ENCODE results near the gene CAMSAP3.

The CAMSAP3 gene

DNA sequence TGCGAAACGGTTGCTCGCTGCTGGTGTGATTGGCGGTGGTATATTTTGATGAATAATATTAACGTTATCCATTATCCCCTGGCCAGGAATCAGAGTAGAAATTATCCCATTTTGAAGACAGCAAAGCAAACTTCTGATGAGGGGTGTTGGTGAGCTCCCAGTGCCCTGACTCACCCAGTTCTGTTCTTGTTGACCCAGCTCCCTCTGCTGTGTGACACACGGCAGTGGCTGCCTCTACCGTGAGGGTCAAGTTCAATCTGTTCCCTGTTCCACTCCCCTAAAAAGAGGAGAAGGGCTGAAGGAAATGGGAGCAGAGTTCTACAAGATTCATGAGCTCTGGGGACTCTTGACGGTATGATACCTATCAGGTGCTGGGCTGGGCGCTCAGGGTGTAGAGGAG, 2.0 kb downstream of the CAMSAP3 start:
- Mint-ChIP-seq H3K27me3 (ENCODE audit: low read depth) (peaks cover 42% of the 10 kb centered on the region), H3K36me3 (ENCODE audit: low read depth) (no peaks in the 10 kb centered on the region), H3K27ac (no peak overlapping the region), H3K4me1 (ENCODE audit: low read depth) (peaks cover 3% of the 10 kb centered on the region), H3K9me3 (no peaks in the 10 kb centered on the region), H3K4me3 (no peak overlapping the region)

DNA sequence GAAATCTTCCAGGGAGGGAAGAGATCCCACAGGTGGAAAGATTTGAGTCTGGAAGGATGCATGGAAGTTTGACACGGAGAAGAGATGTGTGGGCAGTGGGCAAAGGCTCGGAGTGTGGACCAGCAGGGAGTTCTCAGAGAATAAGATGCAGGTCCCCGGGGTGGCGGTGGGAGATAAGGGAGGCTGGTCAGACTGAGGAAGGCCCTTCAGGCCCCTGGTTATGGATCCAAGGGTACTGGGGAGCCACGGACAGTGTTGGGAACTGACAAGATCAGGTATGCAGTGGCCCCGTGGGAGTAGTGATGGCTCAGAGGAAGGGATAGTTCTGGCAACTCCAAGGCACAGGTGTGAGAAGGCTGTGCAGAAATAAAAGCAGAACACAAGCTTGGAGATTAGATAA, 2.5 kb downstream of the CAMSAP3 start:
- no peak overlapping the region for H3K4me3 Mint-ChIP-seq
- no peak overlapping the region for H3K27ac Mint-ChIP-seq
- peaks cover 41% of the 10 kb centered on the region for H3K27me3 Mint-ChIP-seq (ENCODE audit: low read depth)
- peaks cover 3% of the 10 kb centered on the region for H3K4me1 Mint-ChIP-seq (ENCODE audit: low read depth)
- no peaks in the 10 kb centered on the region for H3K9me3 Mint-ChIP-seq
- no peaks in the 10 kb centered on the region for H3K36me3 Mint-ChIP-seq (ENCODE audit: low read depth)

DNA sequence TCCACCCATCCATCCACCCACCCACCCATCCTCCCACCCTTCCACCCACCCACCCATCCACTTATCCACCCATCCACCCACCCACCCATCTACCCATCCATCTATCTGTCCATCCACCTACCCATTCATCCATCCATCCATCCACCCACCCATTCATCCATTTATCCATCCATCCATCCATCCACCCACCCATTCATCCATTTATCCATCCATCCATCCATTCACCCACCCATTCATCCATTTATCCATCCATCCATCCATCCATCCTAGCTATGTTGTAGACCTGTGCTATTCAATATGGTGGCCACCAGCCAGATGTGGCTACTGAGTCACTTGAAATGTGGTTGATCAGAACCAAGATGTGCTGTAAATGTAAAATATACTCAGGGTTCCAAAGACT, 5.1 kb downstream of the CAMSAP3 start:
- Mint-ChIP-seq H3K36me3 (ENCODE audit: low read depth) (no peaks in the 10 kb centered on the region), H3K27ac (no peak overlapping the region), H3K9me3 (no peaks in the 10 kb centered on the region), H3K27me3 (ENCODE audit: low read depth) (peaks cover 19% of the 10 kb centered on the region), H3K4me3 (no peak overlapping the region), H3K4me1 (ENCODE audit: low read depth) (no peaks in the 10 kb centered on the region)

DNA sequence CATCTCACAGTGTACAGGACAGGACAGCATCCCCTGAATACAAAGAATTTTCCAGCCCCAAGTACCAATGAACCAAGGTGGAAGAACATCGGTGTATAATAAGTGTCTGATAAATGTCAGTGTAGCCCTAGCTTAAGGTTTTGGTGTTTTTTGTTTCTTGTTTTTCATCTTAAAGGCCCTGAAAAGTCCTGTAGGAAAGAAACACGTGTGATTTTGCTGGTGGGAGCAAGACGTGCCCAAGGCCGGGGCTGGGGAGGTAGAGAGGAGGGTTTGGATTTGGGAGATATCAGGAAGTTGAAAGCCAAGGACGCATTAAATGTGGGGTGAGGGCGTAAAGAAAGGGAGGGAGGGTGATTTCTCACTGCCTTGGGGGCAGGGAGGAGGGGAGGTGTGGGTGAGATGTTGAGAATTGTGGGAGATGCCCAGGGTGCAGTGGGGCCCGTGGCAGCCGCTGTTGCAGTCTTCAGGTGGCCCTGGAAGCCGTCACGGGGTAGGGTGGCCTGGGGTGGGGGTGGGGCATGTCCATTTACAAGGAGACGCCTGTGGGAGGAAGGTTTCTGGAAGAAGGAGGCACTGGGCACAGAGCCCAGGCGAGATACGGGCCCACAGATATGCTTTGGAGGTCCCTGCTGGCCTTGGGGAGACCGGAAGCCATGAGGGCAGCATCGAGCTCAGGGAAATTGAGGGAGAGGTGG, 6.7 kb downstream of the CAMSAP3 start:
- no peaks in the 10 kb centered on the region for H3K4me1 Mint-ChIP-seq (ENCODE audit: low read depth)
- no peaks in the 10 kb centered on the region for H3K9me3 Mint-ChIP-seq
- no peaks in the 10 kb centered on the region for H3K36me3 Mint-ChIP-seq (ENCODE audit: low read depth)
- H3K4me3 Mint-ChIP-seq: no peak overlapping the region
- H3K27me3 Mint-ChIP-seq (ENCODE audit: low read depth): peaks cover 11% of the 10 kb centered on the region
- no peak overlapping the region for H3K27ac Mint-ChIP-seq

DNA sequence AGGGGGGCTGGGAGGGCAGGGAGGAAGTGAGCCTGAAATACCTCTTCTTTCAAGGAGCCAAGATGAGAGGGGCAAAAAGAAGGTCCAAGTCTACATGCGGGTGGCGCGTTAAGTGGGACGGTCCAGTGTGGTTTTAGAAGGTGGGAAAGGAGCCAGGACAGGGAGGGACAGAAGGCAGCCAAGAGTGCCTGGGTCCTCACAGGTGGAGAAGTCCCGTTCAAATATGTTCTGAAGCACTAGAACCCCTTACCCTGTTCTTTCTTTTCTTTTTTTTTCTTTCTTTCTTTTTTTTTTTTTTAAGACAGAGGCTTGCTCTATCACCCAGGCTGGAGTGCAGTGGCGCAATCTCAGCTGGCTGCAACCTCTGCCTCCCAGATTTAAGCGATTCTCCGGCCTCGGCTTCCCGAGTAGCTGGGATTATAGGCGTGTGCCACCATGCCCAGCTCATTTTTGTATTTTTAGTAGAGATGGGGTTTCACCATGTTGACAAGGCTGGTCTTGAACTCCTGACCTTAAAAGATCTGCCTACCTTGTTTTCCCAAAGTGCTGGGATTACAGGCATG, 7.4 kb downstream of the CAMSAP3 start:
- no peaks in the 10 kb centered on the region for H3K4me1 Mint-ChIP-seq (ENCODE audit: low read depth)
- H3K27ac Mint-ChIP-seq: no peak overlapping the region
- no peaks in the 10 kb centered on the region for H3K36me3 Mint-ChIP-seq (ENCODE audit: low read depth)
- no peaks in the 10 kb centered on the region for H3K9me3 Mint-ChIP-seq
- H3K27me3 Mint-ChIP-seq (ENCODE audit: low read depth): peaks cover 4% of the 10 kb centered on the region
- H3K4me3 Mint-ChIP-seq: no peak overlapping the region

DNA sequence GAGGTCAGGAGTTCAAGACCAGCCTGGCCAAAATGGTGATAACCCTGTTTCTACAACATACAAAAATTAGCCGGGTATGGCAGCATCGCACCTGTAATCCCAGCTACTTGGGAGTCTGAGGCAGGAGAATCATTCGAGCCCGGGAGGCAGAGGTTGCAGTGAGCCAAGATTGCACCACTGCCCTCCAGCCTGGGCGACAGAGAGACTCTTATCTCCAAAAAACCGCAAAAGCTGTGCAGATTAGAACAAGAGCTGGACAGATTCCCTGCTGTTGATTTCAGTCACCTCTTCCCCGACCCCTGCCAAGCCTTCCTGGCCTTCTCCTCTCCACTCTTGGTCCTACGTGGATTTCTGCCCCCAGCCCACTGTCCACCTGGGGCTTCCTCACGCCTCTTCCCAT, 8.3 kb downstream of the CAMSAP3 start:
- Mint-ChIP-seq H3K27me3 (ENCODE audit: low read depth) (no peaks in the 10 kb centered on the region), H3K9me3 (no peaks in the 10 kb centered on the region), H3K4me3 (no peak overlapping the region), H3K4me1 (ENCODE audit: low read depth) (no peaks in the 10 kb centered on the region), H3K36me3 (ENCODE audit: low read depth) (no peaks in the 10 kb centered on the region), H3K27ac (no peak overlapping the region)

DNA sequence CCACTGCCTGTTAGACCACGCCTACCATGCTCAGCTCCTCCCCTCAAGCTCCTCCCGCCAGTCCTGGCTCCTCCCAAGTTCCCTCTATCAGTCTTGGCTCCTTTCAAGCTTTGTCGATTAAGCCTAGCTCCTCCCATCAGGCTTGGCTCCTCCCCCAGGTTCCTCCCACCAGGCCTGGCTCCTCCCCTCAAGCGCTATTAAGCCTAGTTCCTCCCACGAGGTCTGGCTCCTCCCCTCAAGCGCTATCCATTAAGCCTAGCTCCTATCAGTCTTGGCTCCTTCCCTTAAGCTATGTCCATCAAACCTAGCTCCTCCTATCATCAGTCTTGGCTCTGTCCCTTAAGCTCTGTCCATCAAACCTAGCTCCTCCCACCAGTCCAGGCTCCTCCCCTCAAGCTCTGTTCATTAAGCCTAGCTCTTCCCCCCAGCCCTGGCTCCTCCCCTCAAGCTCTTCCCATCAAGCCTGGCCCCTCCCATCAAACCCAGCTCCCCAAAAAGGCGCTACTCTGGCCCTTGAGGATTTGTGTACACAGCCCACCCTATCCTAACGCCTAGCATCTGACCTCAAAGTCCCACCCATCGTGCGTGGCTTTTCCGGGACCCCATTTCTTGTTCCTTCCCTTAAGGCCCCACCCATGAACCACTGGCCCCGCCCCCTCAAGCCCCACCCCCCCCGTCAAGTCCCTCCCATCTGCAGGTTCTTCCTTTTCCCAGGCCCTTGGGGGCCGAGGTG, 10.0 kb downstream of the CAMSAP3 start:
- no peak overlapping the region for H3K27ac Mint-ChIP-seq
- H3K36me3 Mint-ChIP-seq (ENCODE audit: low read depth): no peaks in the 10 kb centered on the region
- no peaks in the 10 kb centered on the region for H3K9me3 Mint-ChIP-seq
- H3K4me1 Mint-ChIP-seq (ENCODE audit: low read depth): no peaks in the 10 kb centered on the region
- no peak overlapping the region for H3K4me3 Mint-ChIP-seq
- H3K27me3 Mint-ChIP-seq (ENCODE audit: low read depth): no peaks in the 10 kb centered on the region

DNA sequence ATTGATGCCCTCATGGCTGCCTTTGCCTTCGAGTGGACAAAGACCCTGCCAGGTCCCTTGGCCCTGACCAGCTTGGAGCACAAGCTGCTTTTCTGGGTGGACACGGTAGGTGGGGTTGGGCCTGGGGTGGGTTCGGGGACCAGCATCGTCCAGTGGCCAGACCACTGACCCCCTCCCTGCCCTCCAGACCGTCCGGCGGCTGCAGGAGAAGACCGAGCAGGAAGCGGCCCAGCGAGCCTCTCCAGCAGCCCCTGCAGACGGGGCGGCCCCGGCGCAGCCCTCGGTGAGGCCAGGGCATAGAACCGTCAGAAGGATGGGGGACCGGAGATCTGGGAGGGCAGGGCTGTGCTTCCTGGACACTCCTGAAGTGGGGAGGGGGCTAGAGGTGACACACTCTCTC, 10.6 kb downstream of the CAMSAP3 start:
- Mint-ChIP-seq H3K27ac (no peak overlapping the region), H3K27me3 (ENCODE audit: low read depth) (no peaks in the 10 kb centered on the region), H3K36me3 (ENCODE audit: low read depth) (no peaks in the 10 kb centered on the region), H3K9me3 (no peaks in the 10 kb centered on the region), H3K4me3 (no peak overlapping the region), H3K4me1 (ENCODE audit: low read depth) (no peaks in the 10 kb centered on the region)

DNA sequence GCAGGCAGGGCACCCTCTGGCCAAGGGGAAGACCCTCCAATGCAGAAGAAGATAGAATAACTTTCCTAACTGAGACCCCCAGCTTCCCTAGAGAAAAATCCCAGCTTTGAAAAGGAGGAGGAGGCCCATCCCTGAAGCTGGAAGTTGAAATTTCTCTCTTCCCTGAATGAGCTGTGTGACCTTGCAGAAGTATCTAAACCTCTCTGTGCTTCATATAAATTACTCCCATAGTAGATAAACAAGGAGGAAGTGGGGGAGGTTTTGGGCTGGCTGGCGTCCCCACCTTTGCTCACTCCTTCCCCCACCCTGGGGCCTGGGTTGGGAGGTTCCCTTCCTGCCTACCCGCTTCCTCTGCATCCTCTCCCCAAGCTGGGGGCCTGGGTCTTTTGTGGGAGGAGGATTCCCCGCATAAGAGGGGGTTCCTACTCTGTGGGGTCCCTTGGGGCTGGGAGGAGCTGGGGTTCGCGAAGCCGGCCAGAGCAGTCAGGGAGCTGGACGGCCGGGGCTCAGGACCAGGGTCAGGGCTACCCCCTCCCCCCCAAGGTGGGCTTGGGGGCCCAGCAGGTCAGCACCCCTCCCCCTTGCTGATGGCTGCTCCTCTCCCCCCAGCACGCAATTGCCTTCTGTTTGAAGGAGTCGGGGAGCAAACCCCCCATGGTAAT, 11.7 kb downstream of the CAMSAP3 start:
- no peak overlapping the region for H3K4me3 Mint-ChIP-seq
- H3K36me3 Mint-ChIP-seq (ENCODE audit: low read depth): no peaks in the 10 kb centered on the region
- no peaks in the 10 kb centered on the region for H3K27me3 Mint-ChIP-seq (ENCODE audit: low read depth)
- H3K9me3 Mint-ChIP-seq: no peaks in the 10 kb centered on the region
- no peak overlapping the region for H3K27ac Mint-ChIP-seq
- H3K4me1 Mint-ChIP-seq (ENCODE audit: low read depth): no peaks in the 10 kb centered on the region

DNA sequence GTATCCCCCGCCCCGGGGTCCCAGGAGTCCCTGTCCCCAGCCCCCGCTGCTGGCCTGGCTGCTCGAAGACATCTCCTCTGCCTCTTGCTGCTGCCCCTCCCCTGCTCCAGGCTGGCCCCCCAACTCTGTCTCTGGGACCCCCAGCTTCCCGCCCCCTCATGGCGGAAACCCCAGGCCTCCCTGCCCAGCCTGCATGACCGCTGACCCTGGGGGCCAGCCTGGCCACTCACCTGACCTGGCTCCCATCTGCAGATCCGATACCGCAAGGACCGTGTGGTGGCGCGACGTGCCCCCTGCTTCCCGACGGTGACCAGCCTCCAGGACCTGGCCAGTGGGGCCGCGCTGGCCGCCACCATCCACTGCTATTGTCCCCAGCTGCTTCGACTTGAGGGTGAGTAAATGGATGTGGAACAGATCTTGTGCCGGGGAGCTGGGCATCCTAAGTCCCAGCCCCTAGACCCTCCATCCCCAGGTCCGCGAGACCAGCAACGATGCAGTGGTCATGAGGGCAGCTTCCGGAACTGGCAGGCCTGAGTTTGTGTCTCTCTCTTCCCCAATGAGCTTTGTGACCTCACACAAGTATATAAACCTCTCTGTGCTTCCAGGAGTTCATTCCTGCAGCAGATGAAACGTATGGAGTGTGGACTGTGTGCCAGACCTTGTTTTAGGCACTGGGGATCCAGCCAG, 12.4 kb downstream of the CAMSAP3 start:
- Mint-ChIP-seq H3K27ac (no peak overlapping the region), H3K36me3 (ENCODE audit: low read depth) (no peaks in the 10 kb centered on the region), H3K9me3 (no peaks in the 10 kb centered on the region), H3K4me3 (no peak overlapping the region), H3K27me3 (ENCODE audit: low read depth) (no peaks in the 10 kb centered on the region), H3K4me1 (ENCODE audit: low read depth) (no peaks in the 10 kb centered on the region)

DNA sequence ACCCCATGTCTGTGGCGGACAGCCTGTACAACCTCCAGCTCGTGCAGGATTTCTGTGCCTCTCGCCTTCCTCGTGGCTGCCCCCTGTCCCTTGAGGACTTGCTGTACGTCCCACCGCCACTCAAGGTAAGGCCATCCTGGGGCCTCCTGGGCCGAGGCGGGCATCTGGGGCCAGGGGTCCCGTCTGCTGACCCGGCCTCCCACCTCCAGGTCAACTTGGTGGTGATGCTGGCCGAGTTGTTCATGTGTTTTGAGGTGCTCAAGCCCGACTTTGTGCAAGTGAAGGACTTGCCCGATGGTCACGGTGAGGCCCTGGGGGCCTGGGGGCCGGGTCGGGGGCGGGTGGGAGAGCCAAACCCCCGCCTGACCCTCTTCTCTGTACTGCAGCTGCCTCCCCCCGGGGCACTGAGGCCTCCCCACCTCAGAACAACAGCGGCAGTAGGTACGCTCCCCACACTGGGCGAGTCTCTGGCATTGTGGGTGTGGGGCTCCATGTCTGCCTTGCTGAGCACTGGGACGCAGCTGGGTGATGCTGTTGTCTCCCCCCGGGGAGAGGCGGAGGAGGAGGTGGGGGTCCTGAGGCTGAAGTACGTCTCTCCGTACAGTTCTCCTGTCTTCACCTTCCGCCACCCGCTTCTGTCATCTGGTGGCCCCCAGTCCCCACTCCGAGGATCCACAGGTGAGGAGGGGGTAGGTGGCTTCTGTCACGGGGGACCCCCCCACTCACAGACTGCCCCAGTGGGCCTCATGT, 15.0 kb downstream of the CAMSAP3 start:
- Mint-ChIP-seq H3K27me3 (ENCODE audit: low read depth) (no peaks in the 10 kb centered on the region), H3K36me3 (ENCODE audit: low read depth) (no peaks in the 10 kb centered on the region), H3K27ac (no peak overlapping the region), H3K4me1 (ENCODE audit: low read depth) (no peaks in the 10 kb centered on the region), H3K9me3 (no peaks in the 10 kb centered on the region), H3K4me3 (no peak overlapping the region)

DNA sequence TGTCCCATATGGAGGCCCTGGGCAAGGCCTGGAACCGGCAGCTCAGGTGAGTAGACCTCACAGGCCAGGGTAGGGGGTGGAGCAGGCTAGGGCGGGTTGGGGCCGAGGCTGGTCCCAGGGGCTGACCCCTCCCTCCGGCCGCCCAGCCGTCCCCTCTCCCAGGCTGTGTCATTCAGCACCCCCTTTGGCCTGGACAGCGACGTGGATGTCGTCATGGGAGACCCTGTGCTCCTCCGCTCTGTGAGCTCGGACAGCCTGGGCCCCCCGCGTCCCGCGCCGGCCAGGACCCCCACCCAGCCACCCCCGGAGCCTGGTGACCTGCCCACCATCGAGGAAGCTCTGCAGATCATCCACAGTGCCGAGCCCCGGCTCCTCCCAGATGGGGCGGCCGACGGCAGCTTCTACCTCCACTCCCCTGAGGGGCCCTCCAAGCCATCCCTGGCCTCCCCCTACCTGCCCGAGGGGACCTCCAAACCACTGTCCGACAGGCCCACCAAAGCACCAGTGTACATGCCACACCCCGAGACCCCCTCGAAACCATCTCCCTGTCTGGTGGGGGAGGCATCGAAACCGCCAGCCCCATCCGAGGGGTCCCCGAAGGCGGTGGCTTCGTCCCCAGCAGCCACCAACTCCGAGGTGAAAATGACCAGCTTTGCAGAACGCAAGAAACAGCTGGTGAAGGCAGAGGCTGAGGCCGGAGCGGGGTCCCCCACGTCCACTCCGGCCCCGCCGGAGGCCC, 16.0 kb downstream of the CAMSAP3 start:
- no peaks in the 10 kb centered on the region for H3K27me3 Mint-ChIP-seq (ENCODE audit: low read depth)
- H3K36me3 Mint-ChIP-seq (ENCODE audit: low read depth): no peaks in the 10 kb centered on the region
- no peaks in the 10 kb centered on the region for H3K9me3 Mint-ChIP-seq
- H3K4me1 Mint-ChIP-seq (ENCODE audit: low read depth): no peaks in the 10 kb centered on the region
- H3K27ac Mint-ChIP-seq: no peak overlapping the region
- no peak overlapping the region for H3K4me3 Mint-ChIP-seq

All from T-helper 1 cell treated with Interleukin-12 subunit alpha and Interleukin-12 subunit beta and Interleukin-4 antibody, amounts not matched to agents 30 μg/mL and 1 μg/mL, for 36 hours (primary cell).